H1 (cell line): ENCODE measurements around the gene SLC38A1. TPM values are rescaled to one million over a fixed set of nuclear protein-coding genes. Genes with fewer than 3 reads are reported as not detected.
A peak's percentile ranks its signal among the peaks of the same experiment; 100 is the strongest.

Experiments
- CTCF ChIA-PET: fragments of 300-600 bp; sonication (Branson Sonifier 250); formaldehyde crosslinking; loops from one replicate; lab custom pipeline; 2021; ENCODE audit not compliant: partially characterized antibody; lab: Charles Lee
- POLR2A ChIA-PET: fragments of 300-600 bp; sonication (Branson Sonifier 250); formaldehyde crosslinking; loops from one replicate; lab custom pipeline; 2021; ENCODE audit warnings: inconsistent platforms; ENCODE audit not compliant: partially characterized antibody; lab: Charles Lee
- DNase-seq, 2 experiments: peaks; one replicate each; pipeline versions ENCODE4 v3.0.0 to v3.0.0-alpha.2; 2010 to 2022; ENCODE audit warnings: low spot score in 2 of 2, low read depth in 1 of 2, mixed read lengths in 1 of 2
- FAIRE-seq: peaks from 2 replicates; lab custom pipeline; 2011; peaks lifted over from hg19 to GRCh38; lab: Jason Lieb, UNC
- H2AFZ ChIP-seq: 2 replicates; pipeline ENCODE4 v1.8.1; 2012; ENCODE audit warnings: low read length, inconsistent platforms
- H2AK5ac ChIP-seq: 2 replicates; pipeline ENCODE4 v1.6.1; 2013; ENCODE audit warnings: low read depth, low read length
- H2BK120ac ChIP-seq: replicated peaks from 2 replicates; pipeline ENCODE3; 2013; ENCODE audit warnings: low read depth, low read length, inconsistent platforms
- H2BK12ac ChIP-seq: 2 replicates; pipeline ENCODE4 v1.6.1; 2013; ENCODE audit warnings: low read depth, low read length
- H2BK15ac ChIP-seq: 2 replicates; pipeline ENCODE4 v1.6.1; 2013; ENCODE audit warnings: low read length
- H2BK20ac ChIP-seq: 2 replicates; pipeline ENCODE4 v1.6.1; 2013; ENCODE audit warnings: low read length
- H2BK5ac ChIP-seq: 2 replicates; pipeline ENCODE4 v1.6.1; 2013; ENCODE audit warnings: low read depth, low read length
- H3K14ac ChIP-seq: 2 replicates; pipeline ENCODE4 v1.6.1; 2013; ENCODE audit warnings: inconsistent platforms; ENCODE audit not compliant: insufficient read length
- H3K18ac ChIP-seq: 2 replicates; pipeline ENCODE4 v1.6.1; 2013; ENCODE audit warnings: low read length; ENCODE audit errors: extremely low read depth
- H3K23ac ChIP-seq: 2 replicates; pipeline ENCODE4 v1.6.1; 2013; ENCODE audit warnings: inconsistent platforms; ENCODE audit not compliant: insufficient read length
- H3K23me2 ChIP-seq: 2 replicates; pipeline ENCODE4 v1.6.1; 2013; ENCODE audit warnings: low read depth, low read length
- H3K27ac ChIP-seq: 2 replicates; pipeline ENCODE4 v1.6.1; 2011; ENCODE audit warnings: low read depth, low read length, inconsistent platforms
- H3K27me3 ChIP-seq, 4 experiments: replicated peaks in 1 of 4; 1 replicate in 1 of 4; 2 replicates in 3 of 4; pipeline versions ENCODE4 v1.6.1 to v1.8.1; 2011 to 2013; ENCODE audit warnings: low read length in 3 of 4, mild to moderate bottlenecking in 3 of 4, inconsistent platforms in 2 of 4, mixed read lengths in 2 of 4, moderate library complexity in 1 of 4; ENCODE audit not compliant: control insufficient read depth in 3 of 4, insufficient read depth in 3 of 4; ENCODE audit errors: extremely low read depth in 1 of 4
- H3K36me3 ChIP-seq, 4 experiments: 2 replicates each; pipeline versions ENCODE4 v1.6.1 to v1.8.1; 2011 to 2013; ENCODE audit warnings: mild to moderate bottlenecking in 4 of 4, low read length in 3 of 4, moderate library complexity in 2 of 4, control low read depth in 1 of 4, inconsistent platforms in 1 of 4; ENCODE audit not compliant: insufficient read depth in 4 of 4, control insufficient read depth in 2 of 4
- H3K4ac ChIP-seq: replicated peaks from 2 replicates; pipeline ENCODE3; 2013; ENCODE audit warnings: low read length, low read depth, mixed read lengths, inconsistent platforms; ENCODE audit not compliant: insufficient read length
- H3K4me1 ChIP-seq, 4 experiments: replicated peaks in 1 of 4; 1 replicate in 1 of 4; 2 replicates in 3 of 4; pipeline versions ENCODE4 v1.6.1 to v1.8.1; 2011 to 2013; ENCODE audit warnings: low read length in 3 of 4, inconsistent platforms in 2 of 4, mixed read lengths in 1 of 4; ENCODE audit not compliant: insufficient read depth in 4 of 4, control insufficient read depth in 3 of 4
- H3K4me2 ChIP-seq, 2 experiments: 2 replicates each; pipeline versions ENCODE4 v1.6.1 to v1.8.1; 2011 to 2013; ENCODE audit warnings: low read depth in 2 of 2, low read length in 2 of 2, control low read depth in 1 of 2, inconsistent platforms in 1 of 2, mild to moderate bottlenecking in 1 of 2; ENCODE audit not compliant: insufficient read depth in 1 of 2
- H3K4me3 ChIP-seq, 4 experiments: fragments of 200-600, 300-600 bp in 1 of 4; sonication (generic), shearing (Covaris generic), sonication (Bioruptor Twin) in 1 of 4; 2 replicates each; pipeline versions ENCODE4 v1.5.1 to v1.8.1; 2011 to 2016; ENCODE audit warnings: low read length in 4 of 4, low read depth in 3 of 4, control low read depth in 2 of 4, inconsistent platforms in 2 of 4, mild to moderate bottlenecking in 2 of 4, mixed read lengths in 1 of 4, moderate library complexity in 1 of 4; ENCODE audit not compliant: insufficient read depth in 2 of 4; ENCODE audit errors: extremely low read depth in 1 of 4
- H3K56ac ChIP-seq: replicated peaks from 2 replicates; pipeline ENCODE3; 2013; ENCODE audit warnings: low read depth, mild to moderate bottlenecking, mixed read lengths, low read length, inconsistent platforms; ENCODE audit not compliant: insufficient read length
- H3K79me1 ChIP-seq: 2 replicates; pipeline ENCODE4 v1.6.1; 2013; ENCODE audit warnings: low read depth, low read length, control low read depth
- H3K79me2 ChIP-seq, 2 experiments: 2 replicates each; pipeline versions ENCODE4 v1.6.1 to v1.8.1; 2012 to 2013; ENCODE audit warnings: low read length in 2 of 2, mild to moderate bottlenecking in 2 of 2, inconsistent platforms in 1 of 2; ENCODE audit not compliant: insufficient read depth in 2 of 2, control insufficient read depth in 1 of 2
- H3K9ac ChIP-seq, 4 experiments: replicated peaks in 1 of 4; 1 replicate in 1 of 4; 2 replicates in 3 of 4; pipeline versions ENCODE4 v1.6.1 to v1.8.1; 2011 to 2013; ENCODE audit warnings: low read depth in 3 of 4, low read length in 3 of 4, control low read depth in 2 of 4, mild to moderate bottlenecking in 2 of 4, moderate library complexity in 2 of 4, inconsistent platforms in 1 of 4; ENCODE audit errors: extremely low read depth in 1 of 4
- H3K9me3 ChIP-seq, 2 experiments: 2 replicates each; pipeline versions ENCODE4 v1.6.1 to v1.8.1; 2012 to 2013; ENCODE audit warnings: mild to moderate bottlenecking in 2 of 2, moderate library complexity in 2 of 2, control low read depth in 1 of 2, inconsistent platforms in 1 of 2, low read depth in 1 of 2, low read length in 1 of 2, mixed read lengths in 1 of 2; ENCODE audit not compliant: insufficient read depth in 2 of 2
- H4K20me1 ChIP-seq, 2 experiments: replicated peaks in 1 of 2; 2 replicates each; pipeline versions ENCODE3 to v1.8.1; 2011 to 2013; ENCODE audit warnings: inconsistent platforms in 2 of 2, low read length in 2 of 2, mild to moderate bottlenecking in 1 of 2; ENCODE audit not compliant: insufficient read depth in 2 of 2, control insufficient read depth in 1 of 2
- H4K5ac ChIP-seq: 2 replicates; pipeline ENCODE4 v1.6.1; 2013; ENCODE audit warnings: low read length, low read depth, mixed read lengths, inconsistent platforms; ENCODE audit not compliant: insufficient read length
- H4K8ac ChIP-seq: 2 replicates; pipeline ENCODE4 v1.8.0; 2013; ENCODE audit warnings: mild to moderate bottlenecking, moderate library complexity, low read length, inconsistent platforms; ENCODE audit not compliant: insufficient read depth; ENCODE audit errors: extremely low read depth
- H4K91ac ChIP-seq: replicated peaks from 2 replicates; pipeline ENCODE3; 2013; ENCODE audit warnings: low read length, mixed read lengths, inconsistent platforms; ENCODE audit not compliant: insufficient read length
- CBX5 ChIP-seq: fragments of 300-800, 300-1000 bp; sonication (generic); IDR thresholded peaks from 2 replicates; pipeline ENCODE4 v1.7.1; 2016; ENCODE audit warnings: antibody characterized with exemption, low read length, low read depth
- POLR2A ChIP-seq, 2 experiments: IDR thresholded peaks; 1 replicate in 1 of 2; 2 replicates in 1 of 2; pipeline ENCODE4 v1.6.1; 2011; ENCODE audit warnings: low read depth in 2 of 2, low read length in 2 of 2, mild to moderate bottlenecking in 2 of 2; ENCODE audit errors: control extremely low read depth in 1 of 2
- WGBS, 2 experiments: shearing (Covaris generic) in 1 of 2; methylation state at CpG; one replicate each; pipeline versions ENCODE4 v1.1.6 to v1.1.7; 2013 to 2015; ENCODE audit warnings: low lambda C conversion rate in 2 of 2, mixed read lengths in 2 of 2, inconsistent platforms in 1 of 2, low coverage in 1 of 2, missing lambda C conversion rate in 1 of 2; ENCODE audit not compliant: insufficient replicate concordance in 2 of 2, insufficient coverage in 1 of 2, insufficient read length in 1 of 2; ENCODE audit errors: extremely low coverage in 1 of 2, missing lambda C conversion rate in 1 of 2; 5-methylcytosine and 5-hydroxymethylcytosine counted together
- polyA plus RNA-seq, 7 experiments: library from polyadenylated mRNA; depleted of rRNA in 3 of 7; stranded (reverse) in 5 of 7; unstranded in 2 of 7; fragments of >200 nt in 5 of 7; fragments of 200-250 nt in 2 of 7; gene quantifications; 1 replicate in 5 of 7; 2 replicates in 1 of 7; 4 replicates in 1 of 7; pipeline versions ENCODE4 v1.2.1 to v1.2.3, GENCODE V29; 2011 to 2013; ENCODE audit warnings: missing spikeins in 2 of 7, mixed read lengths in 2 of 7
- total RNA-seq: library from RNA; stranded (reverse); fragmentation: NEBNext Ultra II Directional; extraction: Animal tissue kit (Norgen Biotek cat#: 25700); gene quantifications from 2 replicates; pipeline ENCODE4 v1.2.1, GENCODE V29; 2021

SLC38A1 gene
- total and polyA plus RNA-seq, 2 of the 8 experiments (the other 6 are each of a cell fraction or from before 2014, with no cell fraction given) = 83.4 to 242 TPM

GRCh38 chr12:46244273-46244915 is 24.4 kb downstream of the SLC38A1 start:
- Histone ChIP-seq H3K23ac (no peak overlapping the region), H2BK12ac (no peak overlapping the region), H3K4me3 (no peak overlapping the region), H4K20me1 (peaks cover 5 to 25% of the 10 kb centered on the region in 2 experiments), H2AK5ac (no peak overlapping the region), H2BK5ac (no peak overlapping the region), H4K5ac (no peak overlapping the region), H3K14ac (no peak overlapping the region), H2BK20ac (no peak overlapping the region), H3K9ac (no peak overlapping the region; a peak in 1 of 7 replicates), H3K27ac (no peak overlapping the region), H3K36me3 (peaks cover 2 to 46% (median 29%) of the 10 kb centered on the region in 4 experiments; a peak in 6 of 8 replicates), H3K79me2 (peaks cover 33 to 98% of the 10 kb centered on the region in 2 experiments), H3K23me2 (no peaks in the 10 kb centered on the region; the same call in 1 of the 2 replicates), H3K4me1 (no peaks in the 10 kb centered on the region; a peak in 1 of 7 replicates), H3K79me1 (peaks cover 5% of the 10 kb centered on the region), H3K4me2 (no peak overlapping the region), H3K4ac (no peak overlapping the region), H2AFZ (no peak overlapping the region), H3K27me3 (no peaks in the 10 kb centered on the region), H3K18ac (no peak overlapping the region), H2BK120ac (no peak overlapping the region), H2BK15ac (no peak overlapping the region), H4K8ac (no peak overlapping the region), H3K9me3 (no peaks in the 10 kb centered on the region), H3K56ac (no peak overlapping the region), H4K91ac (no peak overlapping the region)
- POLR2A ChIA-PET = interaction anchor here (2.4 to 7.0 kb wide), 4 partner anchors 10 to 26 kb away, joined by 5 to 57 read pairs (median 42); partner anchors contain the start of gene SLC38A1
- CTCF ChIA-PET = no interaction called here
- no peak for FAIRE-seq
- DNase-seq = no peak
- WGBS, 2 experiments = 94% methylated on average over 1 of the region's 1 CpG; no CpG with 5 or more reads in 1 of the 2 experiments
- no peak for TF ChIP-seq CBX5
- TF ChIP-seq POLR2A (IDR thresholded peaks at IDR 0.05; ENCODE audit: control extremely low read depth in 1 of 2, low read depth in 2 of 2, low read length in 2 of 2) = 0 out of 3 replicates have a peak, but pooled peaks of 1 of the 2 experiments have one; percentile 42
